ENCODE results near the gene TGM5. TPM values are rescaled to one million over a fixed set of nuclear protein-coding genes. Genes with fewer than 3 reads are reported as not detected.
A peak's percentile ranks its signal among the peaks of the same experiment; 100 is the strongest.

TGM5 gene
- total and polyA plus RNA-seq, 7 experiments from 2014 or later = 0.27 TPM; not detected in 6

- peak in 2 of 9 donors; percentile 3 to 12 for DNase-seq
Observed at GRCh38 chr15:43184407-43185124, 82.2 kb downstream of the TGM5 start.

GRCh38 chr15:43183270-43183669, 83.5 kb downstream of the TGM5 start:
- H3K27me3 Mint-ChIP-seq = no peaks in the 10 kb centered on the region
- H3K4me1 Mint-ChIP-seq = peaks cover 12 to 42% (median 27%) of the 10 kb centered on the region in 7 donors
- H3K9me3 ChIP-seq (ENCODE audit: control insufficient read depth in 2 of 3, low read length in 3 of 3) = no peaks in the 10 kb centered on the region
- no peak overlapping the region for H3K4me3 Mint-ChIP-seq
- DNase-seq (no peak), ATAC-seq (no peak)
- intact Hi-C loops (cut with micrococcal nuclease) = loop anchor here in 1 of 2 donors (10.0 kb wide), 1 partner anchor 332 kb away; the partner anchor contains the start of gene MAP1A
- H3K36me3 Mint-ChIP-seq = peaks cover 0 to 15% (median 8%) of the 10 kb centered on the region in 5 donors
- CTCF ChIA-PET = interaction anchor here (0.7 kb wide), 2 partner anchors 9 to 77 kb away, joined by 3 read pairs; no protein-coding TSS in a partner anchor
- peaks cover 3 to 5% (median 4%) of the 10 kb centered on the region in 3 experiments for H3K36me3 ChIP-seq (ENCODE audit: control insufficient read depth in 2 of 3, insufficient read depth in 3 of 3, low read length in 3 of 3)
- H3K9me3 Mint-ChIP-seq = no peaks in the 10 kb centered on the region
- no peak overlapping the region for H3K27ac ChIP-seq (ENCODE audit: low read depth, low read length)
- H3K4me3 ChIP-seq (ENCODE audit: low read length) = no peak overlapping the region
- POLR2A ChIA-PET = interaction anchor here (0.8 to 1.3 kb wide), 3 partner anchors 46 to 327 kb away, joined by 3 read pairs; no protein-coding TSS in a partner anchor
- H3K4me1 ChIP-seq (ENCODE audit: control insufficient read depth in 2 of 2, insufficient read depth in 2 of 2, low read length in 2 of 2) = peaks cover 16 to 21% of the 10 kb centered on the region in 2 donors
- H3K27me3 ChIP-seq (ENCODE audit: control insufficient read depth in 2 of 2, insufficient read depth in 2 of 2, low read length in 2 of 2) = no peaks in the 10 kb centered on the region
- peak overlapping the region in 8 of 9 donors; percentile 26 to 98 (median 82) for H3K27ac Mint-ChIP-seq

More at GRCh38 chr15:43184407-43185124, 82.2 kb downstream of the TGM5 start:
- Mint-ChIP-seq H3K4me3 (peak overlapping the region; percentile 90 to 98 (median 96)), H3K27ac (peak overlapping the region; percentile 95 to 99 (median 98)), H3K4me1 (peaks cover 17 to 51% (median 32%) of the 10 kb centered on the region in 7 donors), H3K36me3 (peaks cover 3 to 19% (median 4%) of the 10 kb centered on the region in 5 donors), H3K9me3 (no peaks in the 10 kb centered on the region), H3K27me3 (no peaks in the 10 kb centered on the region)
- H3K9me3 ChIP-seq (ENCODE audit: control insufficient read depth in 2 of 3, low read length in 3 of 3) = no peaks in the 10 kb centered on the region
- H3K36me3 ChIP-seq (ENCODE audit: control insufficient read depth in 2 of 3, insufficient read depth in 3 of 3, low read length in 3 of 3) = peaks cover 5 to 7% (median 6%) of the 10 kb centered on the region in 3 experiments
- ATAC-seq = no peak
- peak overlapping the region; percentile 95 for H3K27ac ChIP-seq (ENCODE audit: low read depth, low read length)
- no peaks in the 10 kb centered on the region for H3K27me3 ChIP-seq (ENCODE audit: control insufficient read depth in 2 of 2, insufficient read depth in 2 of 2, low read length in 2 of 2)
- intact Hi-C loops (cut with micrococcal nuclease) = loop anchor here (1.0 to 10.0 kb wide), 13 partner anchors 32 to 1242 kb away; partner anchors contain the start of genes TTBK2 (in 2 of the 2), CTDSPL2 (in 1 of the 2), EHD4 (in 1 of the 2) and GANC (in 1 of the 2)
- POLR2A ChIA-PET = interaction anchor here (0.5 to 2.8 kb wide), 11 partner anchors 10 to 326 kb away, joined by 3 to 12 read pairs (median 3); partner anchors contain the start of gene UBR1
- peaks cover 16 to 22% of the 10 kb centered on the region in 2 donors for H3K4me1 ChIP-seq (ENCODE audit: control insufficient read depth in 2 of 2, insufficient read depth in 2 of 2, low read length in 2 of 2)
- peak overlapping the region; percentile 91 for H3K4me3 ChIP-seq (ENCODE audit: low read length)
- CTCF ChIA-PET = interaction anchor here (0.6 kb wide), 1 partner anchor 678 kb away, joined by 5 read pairs; no protein-coding TSS in a partner anchor

Other genes with a start within 250 kb of the TGM5 start
- gene UBR1, start 160.9 kb downstream of the TGM5 start, total RNA-seq = 10 to 100 TPM; 38.4 to 51.7 (median 48.0) TPM
- gene UBR1, start 160.9 kb downstream of the TGM5 start, polyA plus RNA-seq = 10 to 100 TPM; 18.8 to 22.8 TPM
- 10 to 100 TPM; 12.0 to 21.5 (median 17.7) TPM for gene TMEM62, start 133.3 kb downstream of the TGM5 start, total RNA-seq
- gene TMEM62, start 133.3 kb downstream of the TGM5 start, polyA plus RNA-seq = 1 to 10 TPM; 3.6 to 6.0 TPM
- 100 to 1,000 TPM in 3 of 5 experiments, 10 to 100 TPM in 2; 72.3 to 110 (median 100) TPM for gene CCNDBP1, start 81.5 kb downstream of the TGM5 start, total RNA-seq
- gene CCNDBP1, start 81.5 kb downstream of the TGM5 start, polyA plus RNA-seq = 100 to 1,000 TPM; 154 to 163 TPM
- gene EPB42, start 45.9 kb downstream of the TGM5 start, total RNA-seq = not detected
- not detected for gene EPB42, start 45.9 kb downstream of the TGM5 start, polyA plus RNA-seq
- not detected for gene TGM7, start 35.3 kb upstream of the TGM5 start, total RNA-seq
- gene TGM7, start 35.3 kb upstream of the TGM5 start, polyA plus RNA-seq = not detected
- 10 to 100 TPM; 10.1 to 19.1 (median 15.0) TPM for gene LCMT2, start 63.6 kb upstream of the TGM5 start, total RNA-seq
- 1 to 10 TPM; 2.9 to 6.2 TPM for gene LCMT2, start 63.6 kb upstream of the TGM5 start, polyA plus RNA-seq
- gene ZSCAN29, start 104.1 kb upstream of the TGM5 start, total RNA-seq = 10 to 100 TPM; 12.9 to 36.9 (median 33.6) TPM
- 1 to 10 TPM; 3.1 to 7.8 TPM for gene ZSCAN29, start 104.1 kb upstream of the TGM5 start, polyA plus RNA-seq
- 10 to 100 TPM; 10.9 to 34.7 (median 17.7) TPM for gene TUBGCP4, start 104.2 kb upstream of the TGM5 start, total RNA-seq
- gene TUBGCP4, start 104.2 kb upstream of the TGM5 start, polyA plus RNA-seq = 10 to 100 TPM in 1 of 2 donors, 1 to 10 TPM in 1; 7.7 to 15.0 TPM
- 10 to 100 TPM; 34.5 to 41.6 (median 40.6) TPM for gene TP53BP1, start 226.2 kb upstream of the TGM5 start, total RNA-seq
- 10 to 100 TPM in 1 of 2 donors, 1 to 10 TPM in 1; 9.3 to 13.5 TPM for gene TP53BP1, start 226.2 kb upstream of the TGM5 start, polyA plus RNA-seq

All from naive thymus-derived CD4-positive, alpha-beta T cell (primary cell).